RWPE1 (cell line): ENCODE data around the gene CD6.

ENCODE experiments used
- CTCF ChIA-PET: fragments of 350-600 bp; sonication (Branson Sonifier 250); formaldehyde crosslinking; extraction: SDS; loops from one replicate; lab custom pipeline; 2021; lab: Yijun Ruan, JAX
- POLR2A ChIA-PET: fragments of 400-600 bp; formaldehyde crosslinking; extraction: SDS; loops from one replicate; lab custom pipeline; 2020; ENCODE audit warnings: antibody characterized with exemption; ENCODE audit not compliant: low non-redundant PET; lab: Yijun Ruan, JAX
- DNase-seq: peaks from one replicate; pipeline ENCODE4 v3.0.0; 2012; ENCODE audit warnings: low spot score
- H3K27ac ChIP-seq: fragments of 450-650 bp; 2 replicates; pipeline ENCODE4 v1.5.1; 2017
- CTCF ChIP-seq: fragments of 450-650 bp; conservative IDR thresholded peaks from 2 replicates; pipeline ENCODE4 v1.5.1; 2017; ENCODE audit warnings: low read depth, mild to moderate bottlenecking

Gene CD6

GRCh38 chr11:60993615-60994014 lies 22.1 kb downstream of the CD6 start:
- ChIA-PET POLR2A (no interaction called here), CTCF (no interaction called here)
- no peak overlapping the region for H3K27ac ChIP-seq
- DNase-seq, result no peak
- TF ChIP-seq CTCF, result no peak

GRCh38 chr11:60994541-60995080 lies 23.1 kb downstream of the CD6 start:
- H3K27ac ChIP-seq, result no peak overlapping the region
- CTCF ChIA-PET, result interaction anchor here (0.5 kb wide), 1 partner anchor 16 kb away, joined by 3 read pairs; no protein-coding TSS in a partner anchor
- no peak for DNase-seq
- TF ChIP-seq CTCF, result no peak
- POLR2A ChIA-PET, result no interaction called here

GRCh38 chr11:60995798-60996197 lies 24.3 kb downstream of the CD6 start:
- POLR2A ChIA-PET, result no interaction called here
- DNase-seq, result no peak
- TF ChIP-seq CTCF, result no peak
- CTCF ChIA-PET, result no interaction called here
- H3K27ac ChIP-seq, result no peak overlapping the region

- CTCF ChIA-PET, result no interaction called here
- POLR2A ChIA-PET, result no interaction called here
- DNase-seq, result no peak
- TF ChIP-seq CTCF, result no peak
- no peak overlapping the region for H3K27ac ChIP-seq
These were observed 25.1 kb downstream of the CD6 start for GRCh38 chr11:60996381-60997138.

- CTCF ChIA-PET, result no interaction called here
- no peak overlapping the region for H3K27ac ChIP-seq
- DNase-seq, result no peak
- no peak for TF ChIP-seq CTCF
- POLR2A ChIA-PET, result no interaction called here
These were observed 28.9 kb downstream of the CD6 start for GRCh38 chr11:61000426-61000825.

- no peak for DNase-seq
- ChIA-PET CTCF (interaction anchor here (0.7 kb wide), 1 partner anchor 80 kb away, joined by 5 read pairs; no protein-coding TSS in a partner anchor), POLR2A (no interaction called here)
- TF ChIP-seq CTCF, result no peak
- H3K27ac ChIP-seq, result no peak overlapping the region
These were observed 30.5 kb downstream of the CD6 start for GRCh38 chr11:61001931-61002330.
